ENCODE measurements around the gene TBL3.

TBL3 gene

DNA sequence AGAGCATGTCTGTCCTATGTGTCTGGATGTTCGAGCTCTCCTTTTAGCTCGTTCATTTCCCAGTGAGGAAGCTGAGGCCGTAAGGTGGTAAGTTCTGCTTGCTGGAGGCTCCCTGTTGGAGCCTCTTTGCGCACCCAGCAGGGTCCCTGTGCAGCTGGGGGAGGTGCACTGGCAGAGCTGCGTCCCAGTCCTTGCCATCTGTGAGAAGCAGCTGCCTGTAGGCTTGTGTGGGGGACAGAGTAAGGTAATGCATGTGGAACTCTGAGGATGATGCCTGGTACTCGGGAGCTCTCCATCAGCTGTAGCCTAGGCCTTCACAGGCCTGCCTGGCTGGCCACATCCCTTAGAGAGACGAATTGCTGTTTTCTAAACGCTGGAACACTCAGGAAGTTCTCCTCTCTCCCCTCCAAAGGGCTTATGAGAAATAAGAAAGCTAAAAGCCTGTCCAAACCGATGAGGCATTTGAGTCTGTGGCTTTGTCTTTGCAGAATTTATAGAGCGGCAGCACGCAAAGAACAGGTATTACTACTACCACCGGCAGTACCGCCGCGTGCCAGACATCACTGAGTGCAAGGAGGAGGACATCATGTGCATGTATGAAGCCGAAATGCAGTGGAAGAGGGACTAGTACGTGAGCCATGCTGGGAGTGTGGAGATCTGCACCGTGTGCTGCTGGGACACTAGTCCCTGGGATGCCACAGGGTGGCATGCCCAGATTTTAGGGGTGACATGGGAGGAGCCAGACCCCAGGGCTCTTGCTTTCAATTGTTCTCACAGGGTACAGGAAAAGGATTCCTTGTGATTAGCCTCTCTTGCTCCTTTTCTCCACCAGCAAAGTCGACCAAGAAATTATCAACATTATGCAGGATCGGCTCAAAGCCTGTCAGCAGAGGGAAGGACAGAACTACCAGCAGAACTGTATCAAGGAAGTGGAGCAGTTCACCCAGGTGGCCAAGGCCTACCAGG lies 10.9 kb upstream of the TBL3 start:
- TF ChIP-seq, protein P1, sequence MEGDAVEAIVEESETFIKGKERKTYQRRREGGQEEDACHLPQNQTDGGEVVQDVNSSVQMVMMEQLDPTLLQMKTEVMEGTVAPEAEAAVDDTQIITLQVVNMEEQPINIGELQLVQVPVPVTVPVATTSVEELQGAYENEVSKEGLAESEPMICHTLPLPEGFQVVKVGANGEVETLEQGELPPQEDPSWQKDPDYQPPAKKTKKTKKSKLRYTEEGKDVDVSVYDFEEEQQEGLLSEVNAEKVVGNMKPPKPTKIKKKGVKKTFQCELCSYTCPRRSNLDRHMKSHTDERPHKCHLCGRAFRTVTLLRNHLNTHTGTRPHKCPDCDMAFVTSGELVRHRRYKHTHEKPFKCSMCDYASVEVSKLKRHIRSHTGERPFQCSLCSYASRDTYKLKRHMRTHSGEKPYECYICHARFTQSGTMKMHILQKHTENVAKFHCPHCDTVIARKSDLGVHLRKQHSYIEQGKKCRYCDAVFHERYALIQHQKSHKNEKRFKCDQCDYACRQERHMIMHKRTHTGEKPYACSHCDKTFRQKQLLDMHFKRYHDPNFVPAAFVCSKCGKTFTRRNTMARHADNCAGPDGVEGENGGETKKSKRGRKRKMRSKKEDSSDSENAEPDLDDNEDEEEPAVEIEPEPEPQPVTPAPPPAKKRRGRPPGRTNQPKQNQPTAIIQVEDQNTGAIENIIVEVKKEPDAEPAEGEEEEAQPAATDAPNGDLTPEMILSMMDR (IDR thresholded peaks at IDR 0.05) = no peak

DNA sequence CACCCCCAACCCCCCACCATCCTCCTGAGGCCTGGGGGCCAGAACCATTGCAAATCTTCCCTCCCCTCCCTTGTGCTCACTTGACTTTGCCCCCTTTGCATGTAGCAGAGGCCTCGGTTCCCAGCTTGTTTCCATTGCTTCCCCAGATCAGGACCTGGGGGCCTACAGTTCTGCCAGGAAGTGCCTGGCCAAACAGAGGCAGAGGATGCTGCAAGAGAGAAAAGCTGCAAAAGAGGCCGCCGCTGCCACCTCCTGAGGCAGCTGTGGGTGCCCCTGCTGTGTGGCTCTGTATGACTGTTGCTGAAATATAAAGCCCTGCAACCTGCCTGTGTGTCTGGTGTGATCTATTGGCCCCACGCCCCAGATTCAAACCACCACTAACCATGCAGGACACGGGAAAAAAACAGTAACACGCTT lies 10.2 kb upstream of the TBL3 start:
- TF ChIP-seq, protein P1 (IDR thresholded peaks at IDR 0.05) = no peak

DNA sequence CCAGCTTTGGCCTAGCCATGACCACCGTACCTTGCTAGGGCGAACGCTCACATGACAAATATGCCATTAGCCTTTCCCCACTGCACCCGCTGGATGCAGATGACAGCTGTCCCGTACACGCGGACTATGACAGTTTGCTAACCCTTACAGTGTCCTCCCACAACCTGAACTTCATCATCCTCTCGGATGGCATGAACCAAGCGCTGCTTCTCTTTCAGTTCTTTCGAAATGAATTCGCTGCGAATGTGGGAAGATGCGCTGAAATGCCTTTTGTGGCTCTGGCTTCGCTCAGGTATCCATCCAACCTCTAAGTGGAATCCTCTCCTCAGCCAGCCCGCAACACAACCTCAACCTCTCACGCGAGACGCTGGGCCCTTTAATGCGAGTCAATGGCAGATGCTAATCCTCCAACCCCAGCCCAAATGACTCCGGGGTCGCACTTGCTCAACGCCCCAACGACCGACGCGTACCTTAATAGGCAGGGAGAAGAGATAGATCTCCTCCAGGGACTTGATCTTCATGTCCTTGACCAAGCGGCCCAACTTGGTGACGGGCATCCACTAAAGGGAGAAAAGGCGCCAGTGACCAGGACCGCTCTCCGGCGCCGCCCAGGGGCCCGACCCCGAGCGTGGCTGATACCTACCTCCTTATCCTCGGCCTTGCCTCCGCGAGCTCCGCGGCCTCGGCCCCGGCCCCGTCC lies 7.9 kb upstream of the TBL3 start:
- TF ChIP-seq, protein P1 (IDR thresholded peaks at IDR 0.05) = 0 out of 2 replicates have a peak, but pooled peaks have one; percentile 35

DNA sequence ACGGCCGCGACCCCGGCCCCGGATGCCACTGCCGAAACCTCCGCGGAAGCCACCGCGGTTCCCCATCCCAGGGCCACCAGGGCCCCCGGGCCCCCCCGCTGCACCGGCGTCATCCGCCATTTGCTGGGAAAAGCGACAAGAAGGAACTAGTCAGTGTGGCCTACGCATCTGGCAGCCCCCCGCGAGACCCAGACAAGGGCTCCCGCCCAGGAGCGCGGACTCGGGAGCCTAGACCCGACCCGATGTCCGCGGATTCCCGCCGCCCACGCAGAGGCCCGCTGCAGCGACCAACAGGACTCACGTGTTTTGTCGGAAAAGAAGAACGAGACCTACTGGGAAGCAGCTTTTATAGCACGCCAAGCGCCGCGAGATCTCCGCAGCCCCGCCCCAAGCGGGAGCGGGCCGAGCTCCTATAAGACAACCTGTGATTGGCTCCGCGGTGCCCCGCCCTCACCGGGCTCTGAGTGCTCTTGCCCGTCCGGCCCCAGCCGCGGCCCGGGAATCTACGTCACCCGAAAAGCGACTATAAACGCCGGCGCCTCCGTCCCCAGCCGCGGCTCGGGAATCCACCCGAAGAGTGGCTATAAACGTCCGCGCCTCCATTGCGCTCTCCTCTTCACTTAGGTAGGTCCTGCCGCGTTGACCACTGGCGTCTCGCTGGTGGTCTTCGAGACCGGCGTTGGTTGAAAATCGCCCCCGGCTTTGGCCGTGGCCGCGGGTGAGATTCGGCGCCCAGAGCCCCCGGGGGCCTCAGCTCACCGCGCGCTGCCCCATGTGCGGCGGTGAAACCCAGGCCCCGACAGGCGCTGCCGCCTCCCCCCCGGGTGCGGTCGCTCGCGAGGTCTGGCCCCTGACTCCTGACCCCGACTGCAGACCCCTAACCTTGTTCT lies 7.1 kb upstream of the TBL3 start, which contains the start of gene RPS2:
RPS2 (minus strand) TSS at position 321 of the 890 bp plus-strand sequence; CDS start at position 120, 201 bp downstream.
- TF ChIP-seq, protein P1 (IDR thresholded peaks at IDR 0.05) = 0 out of 2 replicates have a peak, but pooled peaks have one; percentile 2

DNA sequence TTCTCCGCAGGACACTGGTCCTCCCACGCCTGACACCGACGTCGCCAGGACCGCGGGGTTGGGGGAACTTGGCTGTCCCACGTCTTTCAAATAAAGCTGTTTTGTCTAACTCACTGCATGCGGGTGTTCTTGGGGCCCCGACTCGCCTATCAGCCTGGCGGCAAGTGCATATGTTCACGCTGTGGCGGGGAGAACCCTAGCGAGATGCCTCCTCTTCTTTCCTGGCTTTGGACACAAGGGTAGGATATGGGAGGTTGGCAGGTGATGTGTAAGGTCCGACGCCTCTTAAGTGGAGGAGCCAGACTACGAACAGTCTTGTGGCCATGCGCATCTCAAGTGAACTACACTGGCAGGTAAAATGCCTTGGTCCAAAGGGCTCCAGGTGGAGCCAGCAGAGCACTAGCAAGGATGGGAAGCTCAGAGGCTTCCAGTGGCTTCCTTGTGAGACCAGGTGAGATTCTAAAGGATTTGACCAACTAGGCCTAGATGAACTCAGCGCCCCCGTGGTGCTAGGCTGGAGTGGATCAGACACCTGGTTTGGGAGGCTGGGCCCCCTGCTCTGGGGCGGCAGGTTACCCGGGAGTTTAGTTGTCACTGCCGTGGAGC lies 6.4 kb upstream of the TBL3 start:
- TF ChIP-seq, protein P1 (IDR thresholded peaks at IDR 0.05) = no peak

DNA sequence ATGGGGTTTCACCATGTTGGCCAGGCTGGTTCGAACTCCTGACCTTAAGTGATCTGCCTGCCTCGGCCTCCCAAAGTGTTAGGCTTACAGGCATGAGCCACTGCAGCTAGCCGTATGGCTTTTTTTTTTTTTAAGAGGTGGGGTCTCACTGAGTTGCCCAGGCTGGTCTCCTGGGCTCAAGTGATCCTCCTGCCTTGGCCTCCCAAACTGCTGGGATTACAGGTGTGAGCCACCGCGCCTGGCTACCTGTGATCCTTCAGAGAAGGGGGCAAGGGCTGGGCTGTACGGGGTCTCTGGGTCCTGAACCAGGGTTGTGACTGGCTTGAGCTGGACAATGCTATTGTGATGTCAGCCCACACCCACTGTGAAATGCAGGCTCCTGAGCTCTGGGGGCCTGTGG lies 5.4 kb upstream of the TBL3 start, which contains the start of gene RNF151:
RNF151 (plus strand) TSS at position 397 of the 400 bp plus-strand sequence. CDS start 26 bp downstream, outside the sequence.
- TF ChIP-seq, protein P1 (IDR thresholded peaks at IDR 0.05) = no peak

Data from LNCAP (cell line).